GM19452 (cell line): ENCODE results near the gene LLPH.
"Not testable (repeated sequence)": the region's sequence is repeated elsewhere in the genome, so short reads cannot be mapped to it uniquely, and the experiment has no call there.

Experiments used
- ATAC-seq: cut with Tn5 transposase; IDR thresholded peaks from one replicate; pipeline ENCODE4 v1.9.1; 2021; ENCODE audit not compliant: unreplicated experiment

Gene LLPH

GRCh38 chr12:66130267-66131066 lies at the start of gene LLPH:
Gene LLPH (minus strand): TSS chr12:66130750. CDS start chr12:66129106, 1,644 bp downstream.
- peak; percentile 99 for ATAC-seq

GRCh38 chr12:66176105-66176900 lies 45.8 kb upstream of the LLPH start:
- ATAC-seq = no peak

GRCh38 chr12:66174391-66175325 lies 44.1 kb upstream of the LLPH start:
- ATAC-seq = not testable (repeated sequence)

- no peak for ATAC-seq
These were observed 40.1 kb upstream of the LLPH start for GRCh38 chr12:66170606-66171005.

- ATAC-seq = peak; percentile 88
These were observed 38.9 kb upstream of the LLPH start, which contains the start of gene TMBIM4 for GRCh38 chr12:66169221-66170170. Gene TMBIM4 (minus strand): TSS chr12:66169996. CDS start chr12:66169951, 45 bp downstream.

- ATAC-seq = no peak
These were observed 37.9 kb upstream of the LLPH start for GRCh38 chr12:66168410-66168809.

GRCh38 chr12:66166561-66166960 lies 36.0 kb upstream of the LLPH start:
- ATAC-seq = no peak

- ATAC-seq = no peak
These were observed 34.6 kb upstream of the LLPH start for GRCh38 chr12:66165141-66165540.

- no peak for ATAC-seq
These were observed 33.8 kb upstream of the LLPH start for GRCh38 chr12:66164349-66164821.

- no peak for ATAC-seq
These were observed 32.7 kb upstream of the LLPH start for GRCh38 chr12:66163289-66163688.

- ATAC-seq = no peak
These were observed 32.2 kb upstream of the LLPH start for GRCh38 chr12:66162701-66163100.

GRCh38 chr12:66160704-66161103 lies 30.2 kb upstream of the LLPH start:
- no peak for ATAC-seq

GRCh38 chr12:66159123-66159522 lies 28.6 kb upstream of the LLPH start:
- no peak for ATAC-seq

- no peak for ATAC-seq
These were observed 26.1 kb upstream of the LLPH start for GRCh38 chr12:66156654-66157053.

GRCh38 chr12:66154776-66155175 lies 24.2 kb upstream of the LLPH start:
- no peak for ATAC-seq

- ATAC-seq = no peak
These were observed 22.2 kb upstream of the LLPH start for GRCh38 chr12:66152732-66153131.

GRCh38 chr12:66149702-66150398 lies 19.3 kb upstream of the LLPH start:
- ATAC-seq = no peak

GRCh38 chr12:66144791-66145754 lies 14.5 kb upstream of the LLPH start:
- no peak for ATAC-seq
